MCF 10A (cell line): ENCODE measurements around the gene SYDE2. TPM values are rescaled to one million over a fixed set of nuclear protein-coding genes. Genes with fewer than 3 reads are reported as not detected.
"Not testable (repeated sequence)": the region's sequence is repeated elsewhere in the genome, so short reads cannot be mapped to it uniquely, and the experiment has no call there.

Source experiments
- BruUV-seq: library from RNA; stranded (reverse); fragments of 400-500 nt; replicated peaks from 2 replicates; lab custom pipeline; 2021; lab: Mats Ljungman, UMichigan
- CTCF ChIA-PET: fragments of 300-600 bp; sonication (Branson Sonifier 250); formaldehyde crosslinking; extraction: SDS; loops from one replicate; lab custom pipeline; 2021; ENCODE audit warnings: antibody characterized with exemption, inconsistent platforms; lab: Yijun Ruan, JAX
- POLR2A ChIA-PET: fragments of 300-600, 350-650 bp; sonication (Branson Sonifier 250); formaldehyde crosslinking; extraction: SDS; loops from one replicate; lab custom pipeline; 2020; ENCODE audit warnings: antibody characterized with exemption, inconsistent platforms; lab: Yijun Ruan, JAX
- DNase-seq: peaks from one replicate; pipeline ENCODE4 v3.0.0-alpha.2; 2018; ENCODE audit not compliant: unreplicated experiment
- H3K27ac Mint-ChIP-seq: one replicate; pipeline ENCODE4 v1.8.0; 2022; ENCODE audit warnings: mild to moderate bottlenecking, low read depth, mixed read lengths; ENCODE audit not compliant: unreplicated experiment
- H3K27me3 Mint-ChIP-seq: one replicate; pipeline ENCODE4 v1.8.0; 2022; ENCODE audit warnings: mixed read lengths; ENCODE audit not compliant: insufficient read depth, unreplicated experiment
- H3K36me3 Mint-ChIP-seq: one replicate; pipeline ENCODE4 v1.8.0; 2022; ENCODE audit warnings: mild to moderate bottlenecking, moderate library complexity, mixed read lengths; ENCODE audit not compliant: insufficient read depth, unreplicated experiment
- H3K4me1 Mint-ChIP-seq: one replicate; pipeline ENCODE4 v1.8.0; 2022; ENCODE audit warnings: mixed read lengths; ENCODE audit not compliant: insufficient read depth, unreplicated experiment
- H3K4me3 Mint-ChIP-seq: one replicate; pipeline ENCODE4 v1.8.0; 2022; ENCODE audit warnings: mild to moderate bottlenecking, moderate library complexity, mixed read lengths; ENCODE audit not compliant: unreplicated experiment
- H3K9me3 Mint-ChIP-seq: one replicate; pipeline ENCODE4 v1.8.0; 2022; ENCODE audit warnings: mixed read lengths; ENCODE audit not compliant: unreplicated experiment
- intact Hi-C: fragments of 100-400 bp; cut with micrococcal nuclease; formaldehyde crosslinking; loops from 2 replicates; pipeline ENCODE4 v1.14.1; 2022
- total RNA-seq: library from RNA; stranded (reverse); gene quantifications from 2 replicates; pipeline ENCODE4 v1.2.3, GENCODE V29; 2022
- TF ChIP-seq, protein P1 (sequence below): fragments of 200-600 bp; IDR thresholded peaks from one replicate; pipeline ENCODE4 v1.8.0; 2022; ENCODE audit warnings: antibody characterized with exemption, mild to moderate bottlenecking; ENCODE audit not compliant: unreplicated experiment

The SYDE2 gene
- total RNA-seq, 1 experiment from 2014 or later: 5.9 TPM

GRCh38 chr1:85151446-85151845, 49.4 kb downstream of the SYDE2 start:
- Mint-ChIP-seq H3K4me1 (no peaks in the 10 kb centered on the region), H3K9me3 (no peaks in the 10 kb centered on the region), H3K27me3 (no peaks in the 10 kb centered on the region), H3K4me3 (no peak overlapping the region), H3K36me3 (no peaks in the 10 kb centered on the region), H3K27ac (no peak overlapping the region)
- POLR2A ChIA-PET: no interaction called here
- TF ChIP-seq, protein P1, sequence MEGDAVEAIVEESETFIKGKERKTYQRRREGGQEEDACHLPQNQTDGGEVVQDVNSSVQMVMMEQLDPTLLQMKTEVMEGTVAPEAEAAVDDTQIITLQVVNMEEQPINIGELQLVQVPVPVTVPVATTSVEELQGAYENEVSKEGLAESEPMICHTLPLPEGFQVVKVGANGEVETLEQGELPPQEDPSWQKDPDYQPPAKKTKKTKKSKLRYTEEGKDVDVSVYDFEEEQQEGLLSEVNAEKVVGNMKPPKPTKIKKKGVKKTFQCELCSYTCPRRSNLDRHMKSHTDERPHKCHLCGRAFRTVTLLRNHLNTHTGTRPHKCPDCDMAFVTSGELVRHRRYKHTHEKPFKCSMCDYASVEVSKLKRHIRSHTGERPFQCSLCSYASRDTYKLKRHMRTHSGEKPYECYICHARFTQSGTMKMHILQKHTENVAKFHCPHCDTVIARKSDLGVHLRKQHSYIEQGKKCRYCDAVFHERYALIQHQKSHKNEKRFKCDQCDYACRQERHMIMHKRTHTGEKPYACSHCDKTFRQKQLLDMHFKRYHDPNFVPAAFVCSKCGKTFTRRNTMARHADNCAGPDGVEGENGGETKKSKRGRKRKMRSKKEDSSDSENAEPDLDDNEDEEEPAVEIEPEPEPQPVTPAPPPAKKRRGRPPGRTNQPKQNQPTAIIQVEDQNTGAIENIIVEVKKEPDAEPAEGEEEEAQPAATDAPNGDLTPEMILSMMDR: no peak
- no peak for DNase-seq
- intact Hi-C loops: no loop called here
- BruUV-seq: no TSS peak
- CTCF ChIA-PET: no interaction called here

GRCh38 chr1:85149805-85150204, 51.0 kb downstream of the SYDE2 start:
- intact Hi-C loops: no loop called here
- ChIA-PET CTCF (interaction anchor here (0.7 to 1.3 kb wide), 3 partner anchors 72 to 110 kb away, joined by 3 to 4 read pairs (median 3); partner anchors contain the start of gene C1orf52), POLR2A (no interaction called here)
- Mint-ChIP-seq H3K27me3 (no peaks in the 10 kb centered on the region), H3K4me3 (no peak overlapping the region), H3K36me3 (no peaks in the 10 kb centered on the region), H3K4me1 (no peaks in the 10 kb centered on the region), H3K9me3 (no peaks in the 10 kb centered on the region), H3K27ac (no peak overlapping the region)
- TF ChIP-seq, protein P1: no peak
- no TSS peak for BruUV-seq
- no peak for DNase-seq

DNA sequence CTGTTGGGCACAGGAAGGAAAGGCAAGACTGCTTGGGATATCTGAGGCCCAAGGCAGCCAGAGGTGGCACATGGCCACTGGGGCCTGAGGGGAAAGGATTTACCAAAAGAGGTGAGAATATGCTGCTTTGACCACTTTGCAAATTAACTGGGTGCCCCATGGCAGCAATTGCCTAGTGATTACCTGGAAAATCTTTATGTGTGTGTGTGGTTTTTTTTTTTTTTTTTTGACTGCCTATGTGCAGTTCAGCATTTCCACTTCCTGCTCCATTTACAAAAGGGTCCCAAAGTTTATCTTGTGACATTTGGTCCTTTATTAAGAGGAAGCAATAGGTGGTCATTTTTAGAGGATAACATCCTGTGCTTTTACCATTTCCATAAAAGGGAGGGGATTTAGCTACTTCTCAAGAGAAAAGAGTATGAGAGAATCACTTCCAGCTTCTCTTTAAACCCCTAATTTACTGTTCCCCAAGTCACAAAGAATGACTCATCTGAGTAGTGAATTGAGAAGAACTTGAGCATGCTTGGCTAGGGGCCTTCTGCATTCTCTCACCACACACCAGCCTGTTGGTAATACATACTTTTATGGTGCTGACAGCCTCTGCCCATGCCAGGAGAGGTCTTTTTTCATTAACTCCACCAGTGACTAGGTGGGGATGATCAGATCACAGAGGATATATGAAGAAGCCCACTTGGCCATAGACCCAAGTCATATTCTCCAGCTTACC, 52.1 kb downstream of the SYDE2 start:
- H3K27me3 Mint-ChIP-seq: no peaks in the 10 kb centered on the region
- H3K9me3 Mint-ChIP-seq: no peaks in the 10 kb centered on the region
- no peak overlapping the region for H3K4me3 Mint-ChIP-seq
- H3K36me3 Mint-ChIP-seq: no peaks in the 10 kb centered on the region
- no TSS peak for BruUV-seq
- H3K27ac Mint-ChIP-seq: no peak overlapping the region
- intact Hi-C loops: no loop called here
- TF ChIP-seq, protein P1: no peak
- H3K4me1 Mint-ChIP-seq: no peaks in the 10 kb centered on the region
- peak; percentile 2 for DNase-seq
- ChIA-PET POLR2A (no interaction called here), CTCF (interaction anchor here (1.3 kb wide), 2 partner anchors 106 to 111 kb away, joined by 4 to 5 read pairs; partner anchors contain the start of gene C1orf52)

DNA sequence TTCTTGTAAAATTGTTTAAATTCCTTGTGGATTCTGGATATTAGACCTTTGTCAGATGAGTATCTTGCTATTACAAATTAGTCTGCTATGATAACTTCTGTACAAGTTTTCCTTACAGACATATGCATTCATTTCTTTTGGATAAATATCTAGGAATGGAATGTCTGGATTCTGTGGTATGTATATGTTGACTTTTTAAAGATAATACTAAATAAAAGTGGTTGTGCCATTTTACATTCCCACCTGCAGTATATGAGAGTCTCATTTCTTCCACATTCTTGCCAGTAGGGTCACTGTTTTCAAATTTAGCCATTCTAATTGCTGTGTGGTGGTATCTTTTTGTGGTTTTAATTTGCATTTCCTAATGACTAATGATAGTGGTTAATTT, 53.9 kb downstream of the SYDE2 start:
- no peak for DNase-seq
- POLR2A ChIA-PET: no interaction called here
- no peaks in the 10 kb centered on the region for H3K36me3 Mint-ChIP-seq
- H3K4me3 Mint-ChIP-seq: no peak overlapping the region
- intact Hi-C loops: no loop called here
- H3K27ac Mint-ChIP-seq: no peak overlapping the region
- TF ChIP-seq, protein P1: no peak
- H3K9me3 Mint-ChIP-seq: no peaks in the 10 kb centered on the region
- CTCF ChIA-PET: no interaction called here
- H3K27me3 Mint-ChIP-seq: no peaks in the 10 kb centered on the region
- no peaks in the 10 kb centered on the region for H3K4me1 Mint-ChIP-seq
- BruUV-seq: no TSS peak

- ChIA-PET CTCF (interaction anchor here (0.7 kb wide), 2 partner anchors 110 to 167 kb away, joined by 4 read pairs; no protein-coding TSS in a partner anchor), POLR2A (interaction anchor here (0.8 kb wide), 1 partner anchor 16 kb away, joined by 3 read pairs; no protein-coding TSS in a partner anchor)
- H3K36me3 Mint-ChIP-seq, H3K4me1 Mint-ChIP-seq, DNase-seq, H3K4me3 Mint-ChIP-seq, H3K9me3 Mint-ChIP-seq, BruUV-seq, H3K27ac Mint-ChIP-seq, intact Hi-C loops, H3K27me3 Mint-ChIP-seq: not testable (repeated sequence)
Observed at GRCh38 chr1:85146298-85146971, 54.4 kb downstream of the SYDE2 start.
